ENCODE measurements around the gene ASPG. TPM values are rescaled to one million over a fixed set of nuclear protein-coding genes. Genes with fewer than 3 reads are reported as not detected.

ASPG gene
- total RNA-seq, 1 experiment from 2014 or later = not detected

DNA sequence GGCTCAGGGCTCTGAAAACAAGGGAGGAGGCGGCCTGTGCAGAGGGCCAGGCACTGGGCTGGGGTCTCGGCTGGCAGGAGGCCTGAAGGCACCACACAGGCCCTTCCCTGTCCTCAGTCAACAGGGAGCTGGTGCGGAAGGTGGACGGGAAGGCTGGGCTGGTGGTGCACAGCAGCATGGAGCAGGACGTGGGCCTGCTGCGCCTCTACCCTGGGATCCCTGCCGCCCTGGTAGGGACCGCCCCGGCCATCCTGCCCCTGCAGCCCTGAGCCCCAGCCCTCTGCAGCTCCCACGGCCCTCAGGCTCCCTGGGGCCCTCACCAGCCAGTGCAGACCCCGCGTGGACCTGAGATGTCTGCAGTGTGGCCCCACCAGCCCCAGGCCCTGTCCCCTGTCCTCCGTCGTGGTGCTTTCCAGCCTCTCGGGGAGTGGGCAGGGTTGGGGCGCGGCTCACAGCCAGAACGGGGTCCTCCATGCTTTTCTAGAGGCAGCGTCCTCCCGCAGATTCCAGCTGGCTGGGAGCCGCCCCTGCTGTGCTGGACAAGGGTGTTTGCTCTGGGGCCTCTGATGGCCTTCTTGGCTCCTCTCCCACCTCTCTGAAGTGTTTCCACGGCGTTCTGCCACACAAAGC, 18.1 kb downstream of the ASPG start:
- ATAC-seq (no peak), DNase-seq (ENCODE audit: low read depth, low spot score) (no peak)
- in situ Hi-C loops (cut with HindIII; ENCODE audit: low pct_unique_long_range_greater_than_20kb, low sequenced_read_pairs) (no loop called here), intact Hi-C loops (cut with micrococcal nuclease; ENCODE audit: unreplicated experiment) (no loop called here)
- POLR2A ChIA-PET = no interaction called here
- Histone ChIP-seq H3K36me3 (ENCODE audit: control insufficient read depth, insufficient read depth, low read length) (no peaks in the 10 kb centered on the region), H3K4me1 (ENCODE audit: control insufficient read depth, insufficient read depth, low read length) (no peaks in the 10 kb centered on the region), H3K27me3 (ENCODE audit: control insufficient read depth, insufficient read depth, low read length) (no peaks in the 10 kb centered on the region), H3K4me3 (ENCODE audit: low read depth in 2 of 2, low read length in 2 of 2) (no peak overlapping the region), H3K27ac (ENCODE audit: low read length) (no peak overlapping the region), H3K9me3 (ENCODE audit: control insufficient read depth, insufficient read depth, low read depth, low read length) (no peaks in the 10 kb centered on the region)
- CTCF ChIA-PET = no interaction called here
- no TSS peak for BruUV-seq (replicated peaks)
- TF ChIP-seq POLR2AphosphoS5 (IDR thresholded peaks at IDR 0.05; ENCODE audit: low read depth, low read length) = no peak
- TF ChIP-seq SIN3A (IDR thresholded peaks at IDR 0.05; ENCODE audit: borderline replicate concordance, insufficient read depth, low read depth, low read length) = no peak
- TF ChIP-seq TCF7L2 (IDR thresholded peaks at IDR 0.05; ENCODE audit: low read depth, low read length) = no peak
- TF ChIP-seq, protein P1, sequence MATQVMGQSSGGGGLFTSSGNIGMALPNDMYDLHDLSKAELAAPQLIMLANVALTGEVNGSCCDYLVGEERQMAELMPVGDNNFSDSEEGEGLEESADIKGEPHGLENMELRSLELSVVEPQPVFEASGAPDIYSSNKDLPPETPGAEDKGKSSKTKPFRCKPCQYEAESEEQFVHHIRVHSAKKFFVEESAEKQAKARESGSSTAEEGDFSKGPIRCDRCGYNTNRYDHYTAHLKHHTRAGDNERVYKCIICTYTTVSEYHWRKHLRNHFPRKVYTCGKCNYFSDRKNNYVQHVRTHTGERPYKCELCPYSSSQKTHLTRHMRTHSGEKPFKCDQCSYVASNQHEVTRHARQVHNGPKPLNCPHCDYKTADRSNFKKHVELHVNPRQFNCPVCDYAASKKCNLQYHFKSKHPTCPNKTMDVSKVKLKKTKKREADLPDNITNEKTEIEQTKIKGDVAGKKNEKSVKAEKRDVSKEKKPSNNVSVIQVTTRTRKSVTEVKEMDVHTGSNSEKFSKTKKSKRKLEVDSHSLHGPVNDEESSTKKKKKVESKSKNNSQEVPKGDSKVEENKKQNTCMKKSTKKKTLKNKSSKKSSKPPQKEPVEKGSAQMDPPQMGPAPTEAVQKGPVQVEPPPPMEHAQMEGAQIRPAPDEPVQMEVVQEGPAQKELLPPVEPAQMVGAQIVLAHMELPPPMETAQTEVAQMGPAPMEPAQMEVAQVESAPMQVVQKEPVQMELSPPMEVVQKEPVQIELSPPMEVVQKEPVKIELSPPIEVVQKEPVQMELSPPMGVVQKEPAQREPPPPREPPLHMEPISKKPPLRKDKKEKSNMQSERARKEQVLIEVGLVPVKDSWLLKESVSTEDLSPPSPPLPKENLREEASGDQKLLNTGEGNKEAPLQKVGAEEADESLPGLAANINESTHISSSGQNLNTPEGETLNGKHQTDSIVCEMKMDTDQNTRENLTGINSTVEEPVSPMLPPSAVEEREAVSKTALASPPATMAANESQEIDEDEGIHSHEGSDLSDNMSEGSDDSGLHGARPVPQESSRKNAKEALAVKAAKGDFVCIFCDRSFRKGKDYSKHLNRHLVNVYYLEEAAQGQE (IDR thresholded peaks at IDR 0.05; ENCODE audit: insufficient read depth in 1 of 2, low read depth in 2 of 2, low read length in 1 of 2) = no peak
- TF ChIP-seq, protein P2, sequence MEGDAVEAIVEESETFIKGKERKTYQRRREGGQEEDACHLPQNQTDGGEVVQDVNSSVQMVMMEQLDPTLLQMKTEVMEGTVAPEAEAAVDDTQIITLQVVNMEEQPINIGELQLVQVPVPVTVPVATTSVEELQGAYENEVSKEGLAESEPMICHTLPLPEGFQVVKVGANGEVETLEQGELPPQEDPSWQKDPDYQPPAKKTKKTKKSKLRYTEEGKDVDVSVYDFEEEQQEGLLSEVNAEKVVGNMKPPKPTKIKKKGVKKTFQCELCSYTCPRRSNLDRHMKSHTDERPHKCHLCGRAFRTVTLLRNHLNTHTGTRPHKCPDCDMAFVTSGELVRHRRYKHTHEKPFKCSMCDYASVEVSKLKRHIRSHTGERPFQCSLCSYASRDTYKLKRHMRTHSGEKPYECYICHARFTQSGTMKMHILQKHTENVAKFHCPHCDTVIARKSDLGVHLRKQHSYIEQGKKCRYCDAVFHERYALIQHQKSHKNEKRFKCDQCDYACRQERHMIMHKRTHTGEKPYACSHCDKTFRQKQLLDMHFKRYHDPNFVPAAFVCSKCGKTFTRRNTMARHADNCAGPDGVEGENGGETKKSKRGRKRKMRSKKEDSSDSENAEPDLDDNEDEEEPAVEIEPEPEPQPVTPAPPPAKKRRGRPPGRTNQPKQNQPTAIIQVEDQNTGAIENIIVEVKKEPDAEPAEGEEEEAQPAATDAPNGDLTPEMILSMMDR (IDR thresholded peaks at IDR 0.05) = no peak

DNA sequence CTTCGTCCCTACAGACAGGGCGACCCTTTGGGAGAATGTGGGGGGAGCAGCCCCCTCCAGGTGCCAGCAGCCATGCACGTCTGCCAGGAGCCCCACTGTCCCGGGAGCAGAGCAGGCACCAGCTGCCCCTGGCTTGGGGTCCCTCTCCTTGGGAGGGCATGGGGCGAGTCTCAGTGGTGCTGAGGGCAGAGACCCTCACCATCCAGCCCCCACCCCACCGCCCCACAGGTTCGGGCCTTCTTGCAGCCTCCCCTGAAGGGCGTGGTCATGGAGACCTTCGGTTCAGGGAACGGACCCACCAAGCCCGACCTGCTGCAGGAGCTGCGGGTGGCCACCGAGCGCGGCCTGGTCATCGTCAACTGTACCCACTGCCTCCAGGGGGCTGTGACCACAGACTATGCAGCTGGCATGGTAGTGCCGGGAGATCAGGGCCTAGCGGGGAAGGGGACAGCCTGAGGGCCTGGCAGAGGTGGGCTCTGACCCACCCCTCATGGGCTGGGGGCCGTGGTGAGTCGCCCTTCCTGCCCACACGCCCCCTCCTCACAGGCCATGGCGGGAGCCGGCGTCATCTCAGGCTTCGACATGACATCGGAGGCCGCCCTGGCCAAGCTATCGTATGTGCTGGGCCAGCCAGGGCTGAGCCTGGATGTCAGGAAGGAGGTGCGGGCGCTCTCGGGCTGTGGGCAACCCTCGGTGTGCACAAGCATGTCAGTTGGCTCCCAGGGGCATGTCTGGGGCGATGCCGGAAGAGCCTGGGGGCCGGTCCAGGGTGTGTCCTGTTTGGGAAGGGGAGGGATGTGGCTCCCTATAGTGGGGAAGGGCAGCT, 18.8 kb downstream of the ASPG start:
- POLR2A ChIA-PET = no interaction called here
- DNase-seq (ENCODE audit: low read depth, low spot score) = no peak

More for the DNA sequence above, 18.8 kb downstream of the ASPG start:
- ATAC-seq = no peak
- Histone ChIP-seq H3K27ac (ENCODE audit: low read length) (no peak overlapping the region), H3K4me1 (ENCODE audit: control insufficient read depth, insufficient read depth, low read length) (no peaks in the 10 kb centered on the region), H3K4me3 (ENCODE audit: low read depth in 2 of 2, low read length in 2 of 2) (no peak overlapping the region), H3K9me3 (ENCODE audit: control insufficient read depth, insufficient read depth, low read depth, low read length) (no peaks in the 10 kb centered on the region), H3K36me3 (ENCODE audit: control insufficient read depth, insufficient read depth, low read length) (no peaks in the 10 kb centered on the region), H3K27me3 (ENCODE audit: control insufficient read depth, insufficient read depth, low read length) (no peaks in the 10 kb centered on the region)
- intact Hi-C loops (cut with micrococcal nuclease; ENCODE audit: unreplicated experiment) = no loop called here
- TF ChIP-seq POLR2AphosphoS5 (IDR thresholded peaks at IDR 0.05; ENCODE audit: low read depth, low read length) (no peak), SIN3A (IDR thresholded peaks at IDR 0.05; ENCODE audit: borderline replicate concordance, insufficient read depth, low read depth, low read length) (no peak), TCF7L2 (IDR thresholded peaks at IDR 0.05; ENCODE audit: low read depth, low read length) (no peak)
- TF ChIP-seq, protein P1 (IDR thresholded peaks at IDR 0.05; ENCODE audit: insufficient read depth in 1 of 2, low read depth in 2 of 2, low read length in 1 of 2) = no peak
- no TSS peak for BruUV-seq (replicated peaks)
- in situ Hi-C loops (cut with HindIII; ENCODE audit: low pct_unique_long_range_greater_than_20kb, low sequenced_read_pairs) = no loop called here
- CTCF ChIA-PET = no interaction called here

Data from Panc1 (cell line).